NCI-H345 (cell line): ENCODE measurements around the gene MICAL3.

Experiments used
- DNase-seq: peaks from one replicate; lab custom pipeline; 2025; lab: John Stamatoyannopoulos, UW

The MICAL3 gene

GRCh38 chr22:17838180-17838865 is 186.0 kb downstream of the MICAL3 start:
- DNase-seq = no peak

DNA sequence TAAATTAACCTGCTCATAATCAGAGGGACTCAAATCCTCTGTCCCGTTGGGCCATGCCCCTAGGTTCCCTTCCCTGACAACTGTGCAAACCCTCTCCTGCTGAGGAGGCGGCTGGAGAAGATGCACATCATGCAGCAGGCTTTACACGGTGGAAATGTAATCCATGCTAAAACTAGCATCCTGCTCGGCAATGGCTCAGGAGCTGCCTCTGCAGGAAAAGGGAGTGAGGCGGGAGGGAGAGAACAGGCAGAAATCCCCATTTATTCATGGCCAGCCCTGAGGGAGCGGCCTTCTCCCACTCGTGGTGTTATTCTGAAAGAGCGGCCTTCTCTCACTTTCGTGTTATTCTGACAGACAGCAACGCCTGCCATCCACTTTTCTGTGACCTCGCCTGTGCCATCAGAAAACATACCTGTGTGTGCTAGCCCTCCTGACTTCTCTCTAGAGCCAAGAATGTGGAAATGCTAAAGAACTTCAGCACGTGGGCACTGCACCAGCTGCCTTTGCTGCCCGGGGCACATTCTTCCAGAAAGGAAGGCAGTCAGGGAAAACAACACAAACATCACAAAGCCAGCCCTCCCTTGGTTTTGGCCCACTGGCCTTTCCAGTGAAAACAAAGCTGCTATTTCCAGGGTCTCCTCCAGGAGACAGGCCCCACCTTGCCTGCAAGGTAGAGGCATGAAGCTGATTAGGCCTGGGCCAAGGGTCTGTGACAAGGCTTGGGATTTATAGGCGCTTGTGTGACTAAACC is 187.2 kb downstream of the MICAL3 start:
- no peak for DNase-seq

GRCh38 chr22:17835256-17835655 is 189.1 kb downstream of the MICAL3 start:
- DNase-seq = no peak

GRCh38 chr22:17833489-17833888 is 190.9 kb downstream of the MICAL3 start:
- no peak for DNase-seq

DNA sequence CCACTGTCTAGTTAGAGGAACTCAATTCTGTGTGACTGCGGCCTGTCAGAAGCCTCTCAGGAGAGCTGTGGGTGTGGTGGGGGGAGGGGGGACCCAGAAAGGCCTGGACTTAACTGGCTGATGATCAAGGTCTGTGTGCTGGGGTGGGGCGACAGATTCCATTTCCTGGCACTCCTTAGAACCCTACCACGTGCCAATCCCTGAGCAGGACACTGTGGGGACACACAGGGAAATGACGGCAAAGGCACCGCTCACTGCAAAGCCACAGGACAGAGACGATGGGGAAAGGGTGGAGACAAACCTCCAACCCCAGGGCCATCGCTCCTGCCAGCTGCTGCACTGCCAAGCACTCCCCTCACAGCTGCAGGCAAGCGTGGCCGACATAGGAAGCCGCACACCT is 191.7 kb downstream of the MICAL3 start:
- DNase-seq = no peak

DNA sequence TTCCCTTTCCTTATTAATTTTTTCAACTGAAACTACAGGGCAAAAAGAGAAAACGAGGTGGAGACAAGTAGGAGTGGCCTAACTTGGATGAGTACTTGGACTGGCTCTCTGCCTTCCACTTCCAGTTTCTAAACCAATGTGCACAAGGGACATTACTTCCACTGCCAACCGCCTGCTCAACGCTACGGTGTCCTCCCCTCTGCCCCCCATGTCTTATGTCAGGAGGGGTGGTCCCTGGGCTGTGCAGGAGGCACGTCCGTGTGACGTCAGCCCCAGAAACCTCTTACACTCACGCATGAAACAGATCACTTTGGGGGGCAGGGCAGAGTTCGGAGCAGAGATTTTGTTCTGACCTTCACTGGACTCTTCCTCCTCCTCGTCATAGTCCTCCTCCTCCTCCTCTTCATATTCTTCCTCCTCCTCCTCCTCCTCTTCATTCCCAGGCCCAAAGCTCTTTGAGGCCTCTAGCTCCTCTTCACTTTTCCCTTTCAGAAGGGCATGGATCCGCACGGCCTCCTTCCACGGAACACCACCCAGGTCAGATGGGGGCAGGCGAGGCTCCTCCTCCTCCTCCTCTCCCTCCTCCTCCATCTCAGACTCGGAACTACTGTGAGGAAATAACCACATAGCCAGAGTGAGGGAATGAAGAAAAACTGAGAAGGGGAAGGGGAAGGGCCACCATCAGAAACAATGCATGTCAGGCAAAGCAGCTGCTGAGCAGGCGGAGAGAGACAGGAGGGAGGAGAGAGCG is 192.7 kb downstream of the MICAL3 start:
- DNase-seq = no peak

- peak; percentile 67 for DNase-seq
Observed at GRCh38 chr22:17830043-17830961, 194.1 kb downstream of the MICAL3 start.

DNA sequence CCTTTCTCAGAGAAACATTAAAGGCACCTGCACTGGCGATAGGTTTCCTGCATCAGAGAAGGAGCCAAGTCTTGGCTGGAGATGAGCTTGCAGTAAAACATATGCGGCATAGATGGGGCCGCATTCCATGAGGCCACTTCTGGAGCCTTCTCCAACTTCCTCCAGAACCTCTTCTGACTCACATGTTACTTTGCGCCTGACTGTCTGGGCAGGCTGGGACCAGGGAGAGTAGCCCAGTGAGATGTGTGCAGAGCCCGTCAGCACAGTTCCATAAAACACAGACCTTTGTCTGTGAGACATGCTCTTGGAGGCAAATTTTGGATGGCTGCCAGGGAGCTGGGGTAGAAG is 194.7 kb downstream of the MICAL3 start:
- DNase-seq = no peak

GRCh38 chr22:17828502-17829080 is 195.8 kb downstream of the MICAL3 start:
- DNase-seq = no peak

GRCh38 chr22:17827466-17827865 is 196.9 kb downstream of the MICAL3 start:
- no peak for DNase-seq

- no peak for DNase-seq
Observed at GRCh38 chr22:17825876-17826550, 198.3 kb downstream of the MICAL3 start.

DNA sequence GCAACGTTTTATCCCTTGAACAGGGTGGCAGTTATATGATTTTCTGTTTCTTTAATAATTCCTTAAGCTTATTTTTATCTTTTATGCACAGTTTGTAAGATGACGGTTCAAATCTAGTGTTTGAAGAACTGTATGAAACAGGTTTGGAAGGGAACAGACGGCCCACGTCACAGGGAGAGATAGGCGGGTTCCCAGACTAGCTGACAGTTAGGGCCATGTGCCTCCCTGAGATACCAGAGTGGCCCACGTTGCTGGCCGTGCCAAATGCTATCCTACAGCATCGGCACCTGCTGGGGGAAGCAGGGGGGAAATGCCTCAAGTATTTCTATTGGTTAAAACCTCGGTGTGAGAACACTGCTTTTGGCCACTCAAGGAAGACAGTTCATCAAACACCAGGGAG is 199.9 kb downstream of the MICAL3 start:
- DNase-seq = no peak

- no peak for DNase-seq
Observed at GRCh38 chr22:17823964-17824363, 200.4 kb downstream of the MICAL3 start.

- DNase-seq = no peak
Observed at GRCh38 chr22:17823226-17823625, 201.1 kb downstream of the MICAL3 start.

DNA sequence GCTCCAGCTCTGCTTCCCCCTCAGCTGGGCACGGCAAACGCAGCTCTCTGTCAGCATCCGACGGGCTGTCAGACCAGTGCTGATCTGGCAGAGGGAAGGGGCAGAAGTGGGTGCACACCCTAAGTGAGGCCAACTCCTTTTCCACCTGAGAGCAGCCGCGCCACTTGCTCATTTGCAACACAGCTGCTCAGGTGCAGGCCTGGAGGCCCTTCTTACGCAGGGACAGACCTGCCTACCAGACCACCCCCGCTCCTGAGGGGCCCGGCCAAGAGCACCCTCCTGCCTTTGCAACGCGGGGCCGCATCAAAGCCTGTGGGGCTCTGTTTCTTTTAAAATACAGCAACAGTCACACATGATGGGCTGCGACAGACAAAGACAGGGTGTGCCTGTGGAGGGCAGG is 202.3 kb downstream of the MICAL3 start:
- no peak for DNase-seq

DNA sequence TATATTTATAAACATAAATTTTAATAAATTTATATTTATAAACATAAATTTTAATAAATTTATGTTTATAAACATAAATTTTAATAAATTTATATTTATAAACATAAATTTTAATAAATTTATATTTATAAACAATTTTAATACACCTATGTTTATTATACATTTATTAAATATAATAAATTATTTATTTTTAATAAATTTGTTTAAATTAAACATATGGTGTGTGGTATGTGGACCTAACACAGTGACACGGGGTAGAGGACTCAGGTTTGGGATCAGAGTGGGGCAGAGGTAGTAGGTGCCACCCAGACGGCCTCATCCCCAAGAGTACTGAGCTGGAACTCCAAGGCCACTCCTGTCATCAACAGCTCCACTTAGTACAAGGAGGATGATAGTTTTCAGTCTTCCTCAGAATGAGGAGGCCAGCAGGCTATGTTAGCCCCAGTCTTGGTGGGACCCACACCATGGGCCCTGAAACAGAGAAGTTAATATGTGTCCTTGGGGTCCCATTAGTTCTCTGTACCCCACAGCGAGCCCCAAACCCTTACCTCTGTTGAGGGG is 203.4 kb downstream of the MICAL3 start:
- DNase-seq = no peak

GRCh38 chr22:17818649-17819048 is 205.7 kb downstream of the MICAL3 start:
- no peak for DNase-seq

DNA sequence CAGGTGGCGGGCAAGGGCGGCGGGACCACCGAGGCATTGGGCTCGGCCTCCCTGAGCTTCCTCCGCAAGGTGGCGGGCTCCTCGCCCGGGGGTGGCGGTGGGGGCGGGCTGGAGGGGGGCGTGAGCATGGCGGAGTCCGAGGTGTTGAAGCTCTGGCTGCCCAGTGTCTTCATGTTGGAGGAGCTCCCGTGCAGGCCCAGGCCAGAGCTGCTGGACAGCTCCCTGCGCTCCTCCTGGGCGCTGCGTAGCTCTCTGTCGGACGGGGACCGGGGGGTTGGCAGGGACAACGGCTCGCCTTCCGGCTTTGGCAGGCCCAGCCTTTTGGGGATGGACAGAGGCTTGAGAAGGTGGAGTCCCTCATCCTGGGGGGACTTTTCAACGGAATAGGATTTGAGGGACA is 206.2 kb downstream of the MICAL3 start:
- DNase-seq = no peak

GRCh38 chr22:17817511-17818065 is 206.8 kb downstream of the MICAL3 start:
- DNase-seq = no peak

- no peak for DNase-seq
Observed at GRCh38 chr22:17817079-17817478, 207.3 kb downstream of the MICAL3 start.
